Measurements from ENCODE around the gene SLC43A2.

The SLC43A2 gene

GRCh38 chr17:1627982-1628855 lies at the start of gene SLC43A2 (continued):
- TF ChIP-seq ZNF362 (tag by site-specific recombination; IDR thresholded peaks at IDR 0.05), result no peak
- TF ChIP-seq HIC1 (tag by site-specific recombination; IDR thresholded peaks at IDR 0.05), result peak; percentile 61; the same call in 1 of the 2 replicates
- TF ChIP-seq ZNF626 (tag by site-specific recombination; IDR thresholded peaks at IDR 0.05), result no peak
- TF ChIP-seq ZBTB21 (tag by site-specific recombination; IDR thresholded peaks at IDR 0.05), result no peak
- TF ChIP-seq ZNF239 (tag by site-specific recombination; IDR thresholded peaks at IDR 0.05), result 0 out of 2 replicates have a peak, but pooled peaks have one; percentile 22
- TF ChIP-seq ZNF792 (tag by site-specific recombination; IDR thresholded peaks at IDR 0.05), result peak; percentile 72; the same call in 1 of the 2 replicates
- no peak for TF ChIP-seq ZNF701 (tag by site-specific recombination; IDR thresholded peaks at IDR 0.05)
- TF ChIP-seq ZNF48 (tag by site-specific recombination; IDR thresholded peaks at IDR 0.05), result no peak
- no peak for TF ChIP-seq REPIN1 (tag by site-specific recombination; IDR thresholded peaks at IDR 0.05; ENCODE audit: low read depth)
- TF ChIP-seq SALL2 (tag by site-specific recombination; IDR thresholded peaks at IDR 0.05; ENCODE audit: borderline replicate concordance), result no peak
- TF ChIP-seq KLF9 (tag by site-specific recombination; IDR thresholded peaks at IDR 0.05; ENCODE audit: low read depth), result peak; percentile 63; the same call in 1 of the 2 replicates
- TF ChIP-seq KLF10 (tag by site-specific recombination; IDR thresholded peaks at IDR 0.05), result no peak
- no peak for TF ChIP-seq ZNF473 (tag by site-specific recombination; IDR thresholded peaks at IDR 0.05)
- TF ChIP-seq MYNN (tag by site-specific recombination; IDR thresholded peaks at IDR 0.05; ENCODE audit: borderline replicate concordance), result peak; percentile 88
- 0 out of 2 replicates have a peak, but pooled peaks have one; percentile 47 for TF ChIP-seq ZNF777 (tag by site-specific recombination; IDR thresholded peaks at IDR 0.05; ENCODE audit: borderline replicate concordance)
- TF ChIP-seq ZNF221 (tag by site-specific recombination; IDR thresholded peaks at IDR 0.05; ENCODE audit: borderline replicate concordance), result no peak
- TF ChIP-seq SCRT2 (tag by site-specific recombination; IDR thresholded peaks at IDR 0.05), result peak; percentile 61
- peak; percentile 91; the same call in 1 of the 2 replicates for TF ChIP-seq KLF17 (tag by site-specific recombination; IDR thresholded peaks at IDR 0.05)
- 0 out of 2 replicates have a peak, but pooled peaks have one; percentile 31 for TF ChIP-seq ZNF623 (tag by site-specific recombination; IDR thresholded peaks at IDR 0.05)
- TF ChIP-seq ZBTB11 (tag by site-specific recombination; conservative IDR thresholded peaks at IDR 0.05; ENCODE audit: low read depth), result 0 out of 2 replicates have a peak, but pooled peaks have one; percentile 33
- TF ChIP-seq HOXC10 (CRISPR knock-in tag; IDR thresholded peaks at IDR 0.05), result no peak
- peak; percentile 86 for TF ChIP-seq ZNF692 (tag by site-specific recombination; IDR thresholded peaks at IDR 0.05)
- TF ChIP-seq ZNF391 (tag by site-specific recombination; IDR thresholded peaks at IDR 0.05; ENCODE audit: borderline replicate concordance, low read depth), result peak; percentile 69; the same call in 1 of the 2 replicates
- peak; percentile 97 for TF ChIP-seq ZBTB8A (tag by site-specific recombination; IDR thresholded peaks at IDR 0.05)
